SK-N-SH (cell line): Measurements from ENCODE around the gene FBXL2. TPM values are rescaled to one million over a fixed set of nuclear protein-coding genes. Genes with fewer than 3 reads are reported as not detected.
A peak's percentile ranks its signal among the peaks of the same experiment; 100 is the strongest.

ENCODE experiments used
- CTCF ChIA-PET: fragments of 300-600, 350-600 bp; formaldehyde crosslinking; extraction: SDS; loops from one replicate; lab custom pipeline; 2021; lab: Yijun Ruan, JAX
- POLR2A ChIA-PET: fragments of 350-600 bp; sonication (Branson Sonifier 250); formaldehyde crosslinking; extraction: SDS; loops from one replicate; lab custom pipeline; 2020; ENCODE audit warnings: antibody characterized with exemption, inconsistent platforms; lab: Yijun Ruan, JAX
- DNase-seq: peaks from one replicate; pipeline ENCODE4 v3.0.0; 2012
- H2AFZ ChIP-seq: fragments of 200-600 bp; sonication (generic); 2 replicates; pipeline ENCODE4 v1.8.1; 2016; ENCODE audit warnings: antibody characterized with exemption, mild to moderate bottlenecking, low read depth
- H3F3A ChIP-seq: fragments of 200-600 bp; sonication (generic); replicated peaks from 2 replicates; pipeline ENCODE3; 2016; ENCODE audit warnings: antibody characterized with exemption, mild to moderate bottlenecking; ENCODE audit not compliant: insufficient read depth
- H3K27ac ChIP-seq, 2 experiments: fragments of 200-500 bp in 1 of 2; fragments of 200-600 bp in 1 of 2; sonication (Bioruptor generic) in 1 of 2; sonication (generic), shearing (Covaris generic) in 1 of 2; 2 replicates each; pipeline versions ENCODE4 v1.5.1 to v1.6.1; 2014 to 2016; ENCODE audit warnings: low read depth in 2 of 2, inconsistent platforms in 1 of 2, low read length in 1 of 2, mild to moderate bottlenecking in 1 of 2, mixed read lengths in 1 of 2
- H3K27me3 ChIP-seq: fragments of 200-600 bp; sonication (generic), shearing (Covaris generic); 2 replicates; pipeline ENCODE4 v1.6.1; 2016; ENCODE audit warnings: mixed run types; ENCODE audit not compliant: insufficient read depth
- H3K36me3 ChIP-seq, 2 experiments: fragments of 200-500 bp in 1 of 2; fragments of 200-600 bp in 1 of 2; sonication (Bioruptor generic) in 1 of 2; sonication (generic) in 1 of 2; replicated peaks in 1 of 2; 2 replicates each; pipeline versions ENCODE3 to v1.5.1; 2014 to 2016; ENCODE audit warnings: low read length in 1 of 2, mild to moderate bottlenecking in 1 of 2; ENCODE audit not compliant: insufficient read depth in 2 of 2, control insufficient read depth in 1 of 2
- H3K4me1 ChIP-seq, 2 experiments: fragments of 200-500 bp in 1 of 2; fragments of 200-600 bp in 1 of 2; sonication (Bioruptor generic) in 1 of 2; sonication (generic), shearing (Covaris generic) in 1 of 2; 2 replicates each; pipeline versions ENCODE4 v1.5.1 to v1.6.1; 2014 to 2016; ENCODE audit warnings: low read depth in 1 of 2, low read length in 1 of 2, mixed run types in 1 of 2; ENCODE audit not compliant: insufficient read depth in 2 of 2, control insufficient read depth in 1 of 2
- H3K4me2 ChIP-seq: fragments of 200-600 bp; sonication (generic), shearing (Covaris generic); 2 replicates; pipeline ENCODE4 v1.6.1; 2017; ENCODE audit warnings: mixed run types
- H3K4me3 ChIP-seq, 2 experiments: fragments of 200-500 bp in 1 of 2; fragments of 200-600 bp in 1 of 2; sonication (Bioruptor generic) in 1 of 2; sonication (generic), shearing (Covaris generic) in 1 of 2; 2 replicates each; pipeline versions ENCODE4 v1.5.1 to v1.8.1; 2014 to 2016; ENCODE audit warnings: low read depth in 2 of 2, inconsistent platforms in 1 of 2, low read length in 1 of 2, mild to moderate bottlenecking in 1 of 2, mixed read lengths in 1 of 2, moderate library complexity in 1 of 2
- H3K79me2 ChIP-seq: fragments of 200-600 bp; sonication (generic); 2 replicates; pipeline ENCODE4 v1.8.1; 2017; ENCODE audit warnings: mild to moderate bottlenecking; ENCODE audit not compliant: insufficient read depth
- H3K9ac ChIP-seq: fragments of 200-600 bp; sonication (generic); 2 replicates; pipeline ENCODE4 v1.6.1; 2017; ENCODE audit warnings: mixed run types
- H3K9me2 ChIP-seq: fragments of 200-600 bp; sonication (generic); 2 replicates; pipeline ENCODE4 v1.6.1; 2017; ENCODE audit warnings: mixed run types
- H3K9me3 ChIP-seq: fragments of 200-600 bp; sonication (generic); 2 replicates; pipeline ENCODE4 v1.6.1; 2017; ENCODE audit warnings: mixed run types, mild to moderate bottlenecking, moderate library complexity
- H4K20me1 ChIP-seq: fragments of 200-600 bp; sonication (generic); 2 replicates; pipeline ENCODE4 v1.6.1; 2017; ENCODE audit warnings: mild to moderate bottlenecking, mixed run types; ENCODE audit not compliant: insufficient read depth
- CHD2 ChIP-seq: fragments of 150-350 bp; IDR thresholded peaks from 2 replicates; pipeline ENCODE4 v1.6.1; 2018; ENCODE audit warnings: low read length; ENCODE audit not compliant: partially characterized antibody
- CTCF ChIP-seq: fragments of 200-600 bp; sonication (generic); IDR thresholded peaks from 2 replicates; pipeline ENCODE4 v1.6.1; 2017; ENCODE audit warnings: antibody characterized with exemption, mild to moderate bottlenecking, moderate library complexity
- FOSL2 ChIP-seq: IDR thresholded peaks from 2 replicates; pipeline ENCODE4 v1.4.0; 2012; ENCODE audit warnings: low read depth, mild to moderate bottlenecking, moderate library complexity, borderline replicate concordance
- GABPA ChIP-seq: IDR thresholded peaks from 2 replicates; pipeline ENCODE4 v1.4.0; 2012; ENCODE audit warnings: low read depth, mild to moderate bottlenecking
- MXI1 ChIP-seq: IDR thresholded peaks from 2 replicates; pipeline ENCODE4 v1.6.1; 2012; ENCODE audit warnings: mild to moderate bottlenecking, low read depth, low read length, improper control_type of control experiment
- NFIC ChIP-seq: IDR thresholded peaks from 2 replicates; pipeline ENCODE4 v1.4.0; 2012; ENCODE audit warnings: borderline replicate concordance
- RAD21 ChIP-seq: IDR thresholded peaks from 2 replicates; pipeline ENCODE4 v1.6.1; 2012; ENCODE audit warnings: mild to moderate bottlenecking, low read length
- RFX5 ChIP-seq: IDR thresholded peaks from 2 replicates; pipeline ENCODE4 v1.6.1; 2012; ENCODE audit warnings: mild to moderate bottlenecking, improper control_type of control experiment, low read length
- SMC3 ChIP-seq: IDR thresholded peaks from 2 replicates; pipeline ENCODE4 v1.6.1; 2012; ENCODE audit warnings: low read depth, low read length, improper control_type of control experiment
- TCF12 ChIP-seq: IDR thresholded peaks from 2 replicates; pipeline ENCODE4 v1.4.0; 2012
- TEAD4 ChIP-seq: IDR thresholded peaks from 2 replicates; pipeline ENCODE4 v1.4.0; 2012; ENCODE audit warnings: mild to moderate bottlenecking, borderline replicate concordance; ENCODE audit not compliant: insufficient read depth
- WGBS: methylation state at CpG from one replicate; pipeline ENCODE4 v1.1.6; 2017; ENCODE audit warnings: low lambda C conversion rate; 5-methylcytosine and 5-hydroxymethylcytosine counted together
- polyA plus RNA-seq, 3 experiments: library from polyadenylated mRNA; depleted of rRNA; stranded (reverse); fragments of >200 nt; gene quantifications; 2 replicates each; pipeline ENCODE4 v1.2.3, GENCODE V29; 2012
- TF ChIP-seq, protein P1 (sequence below): fragments of 150-350 bp; IDR thresholded peaks from 2 replicates; pipeline ENCODE4 v1.6.1; 2017; ENCODE audit warnings: antibody characterized with exemption, low read length, low read depth, borderline replicate concordance

Gene FBXL2
- polyA plus RNA-seq, 1 of the 3 experiments (the other 2 are of a cell fraction): 13.7 TPM

GRCh38 chr3:33420966-33421365 is 143.7 kb downstream of the FBXL2 start:
- Histone ChIP-seq H3K79me2 (peaks cover 97% of the 10 kb centered on the region), H3F3A (no peaks in the 10 kb centered on the region), H3K9me3 (no peaks in the 10 kb centered on the region), H3K27ac (no peak overlapping the region), H3K4me1 (peaks cover 0 to 11% of the 10 kb centered on the region in 2 experiments; a peak in 1 of 4 replicates), H3K4me3 (no peak overlapping the region), H2AFZ (no peak overlapping the region), H4K20me1 (peaks cover 10% of the 10 kb centered on the region; the same call in 1 of the 2 replicates), H3K36me3 (peaks cover 17 to 77% of the 10 kb centered on the region in 2 experiments), H3K27me3 (no peaks in the 10 kb centered on the region), H3K4me2 (no peak overlapping the region), H3K9ac (no peak overlapping the region), H3K9me2 (no peaks in the 10 kb centered on the region)
- DNase-seq: no peak
- POLR2A ChIA-PET: no interaction called here
- 90% methylated on average over 2 of the region's 2 CpGs for WGBS
- CTCF ChIA-PET: interaction anchor here (0.6 to 1.0 kb wide), 2 partner anchors 26 to 114 kb away, joined by 3 read pairs; no protein-coding TSS in a partner anchor
- TF ChIP-seq RFX5 (no peak), TEAD4 (no peak), CTCF (peak; percentile 11; the same call in 1 of the 2 replicates), MXI1 (no peak)

DNA sequence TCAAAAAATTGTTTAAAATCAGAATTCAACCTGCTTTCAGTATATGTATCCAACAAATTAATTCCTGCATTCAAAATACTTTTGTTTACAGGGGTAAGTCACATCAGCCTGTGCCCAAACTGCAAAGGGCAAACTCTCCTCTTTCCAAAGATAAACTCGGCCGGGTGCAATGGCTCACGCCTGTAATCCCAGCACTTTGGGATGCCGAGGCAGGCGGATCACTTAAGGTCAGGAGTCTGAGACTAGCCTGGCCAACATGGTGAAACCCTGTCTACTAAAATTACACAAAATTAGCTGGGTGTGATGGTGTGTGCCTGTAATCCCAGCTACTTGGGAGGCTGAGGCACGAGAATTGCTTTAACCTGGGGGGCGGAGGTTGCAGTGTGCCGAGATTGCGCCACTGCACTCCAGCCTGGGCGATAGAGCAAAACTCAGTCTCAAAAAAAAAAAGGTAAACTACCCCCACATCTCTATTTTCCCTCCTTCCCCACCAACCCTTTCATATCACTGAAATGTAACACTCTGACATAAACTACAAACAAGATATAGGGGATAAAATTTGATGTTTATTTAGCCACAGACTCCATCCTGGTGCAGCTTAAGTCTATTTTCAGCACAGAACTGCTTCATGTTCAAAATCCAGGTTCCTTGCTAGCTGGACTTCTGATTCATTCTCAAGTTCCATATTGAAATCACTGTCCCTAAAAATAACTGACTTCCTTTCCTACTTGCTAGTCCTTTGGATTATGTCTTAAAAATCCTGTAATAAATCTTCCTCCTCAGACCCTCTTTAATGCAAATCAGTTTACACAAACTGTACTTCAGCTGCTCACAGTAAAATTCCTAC is 147.6 kb downstream of the FBXL2 start:
- no peaks in the 10 kb centered on the region for H3K9me2 ChIP-seq
- peaks cover 98% of the 10 kb centered on the region for H3K79me2 ChIP-seq
- H3F3A ChIP-seq: peaks cover 4% of the 10 kb centered on the region
- peaks cover 48% of the 10 kb centered on the region for H4K20me1 ChIP-seq
- H3K27ac ChIP-seq: no peak overlapping the region
- H3K4me1 ChIP-seq: peaks cover 0 to 14% of the 10 kb centered on the region in 2 experiments; a peak in 1 of 4 replicates
- TF ChIP-seq NFIC: no peak
- no peak for TF ChIP-seq SMC3
- TF ChIP-seq GABPA: no peak
- no peak for TF ChIP-seq FOSL2
- no peak for TF ChIP-seq RAD21
- no peak for TF ChIP-seq TCF12
- no peak for TF ChIP-seq CHD2
- TF ChIP-seq, protein P1, sequence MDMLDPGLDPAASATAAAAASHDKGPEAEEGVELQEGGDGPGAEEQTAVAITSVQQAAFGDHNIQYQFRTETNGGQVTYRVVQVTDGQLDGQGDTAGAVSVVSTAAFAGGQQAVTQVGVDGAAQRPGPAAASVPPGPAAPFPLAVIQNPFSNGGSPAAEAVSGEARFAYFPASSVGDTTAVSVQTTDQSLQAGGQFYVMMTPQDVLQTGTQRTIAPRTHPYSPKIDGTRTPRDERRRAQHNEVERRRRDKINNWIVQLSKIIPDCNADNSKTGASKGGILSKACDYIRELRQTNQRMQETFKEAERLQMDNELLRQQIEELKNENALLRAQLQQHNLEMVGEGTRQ: no peak
- 95% methylated on average over 10 of the region's 10 CpGs for WGBS
- CTCF ChIA-PET: no interaction called here
- H3K9me3 ChIP-seq: no peaks in the 10 kb centered on the region
- no peak overlapping the region for H3K9ac ChIP-seq
- no peak overlapping the region for H2AFZ ChIP-seq
- no peaks in the 10 kb centered on the region for H3K27me3 ChIP-seq
- POLR2A ChIA-PET: no interaction called here
- peaks cover 7 to 41% of the 10 kb centered on the region in 2 experiments for H3K36me3 ChIP-seq
- H3K4me3 ChIP-seq: no peak overlapping the region
- H3K4me2 ChIP-seq: no peak overlapping the region
- DNase-seq: no peak
